ENCODE measurements around the gene CBX6. TPM values are rescaled to one million over a fixed set of nuclear protein-coding genes. Genes with fewer than 3 reads are reported as not detected.

CBX6 gene
- 32.7 to 37.6 TPM (median 36.6 TPM) in 5 replicates for total RNA-seq (2022; extraction: Qiagen RNA extraction; ENCODE audit: low read depth)

DNA sequence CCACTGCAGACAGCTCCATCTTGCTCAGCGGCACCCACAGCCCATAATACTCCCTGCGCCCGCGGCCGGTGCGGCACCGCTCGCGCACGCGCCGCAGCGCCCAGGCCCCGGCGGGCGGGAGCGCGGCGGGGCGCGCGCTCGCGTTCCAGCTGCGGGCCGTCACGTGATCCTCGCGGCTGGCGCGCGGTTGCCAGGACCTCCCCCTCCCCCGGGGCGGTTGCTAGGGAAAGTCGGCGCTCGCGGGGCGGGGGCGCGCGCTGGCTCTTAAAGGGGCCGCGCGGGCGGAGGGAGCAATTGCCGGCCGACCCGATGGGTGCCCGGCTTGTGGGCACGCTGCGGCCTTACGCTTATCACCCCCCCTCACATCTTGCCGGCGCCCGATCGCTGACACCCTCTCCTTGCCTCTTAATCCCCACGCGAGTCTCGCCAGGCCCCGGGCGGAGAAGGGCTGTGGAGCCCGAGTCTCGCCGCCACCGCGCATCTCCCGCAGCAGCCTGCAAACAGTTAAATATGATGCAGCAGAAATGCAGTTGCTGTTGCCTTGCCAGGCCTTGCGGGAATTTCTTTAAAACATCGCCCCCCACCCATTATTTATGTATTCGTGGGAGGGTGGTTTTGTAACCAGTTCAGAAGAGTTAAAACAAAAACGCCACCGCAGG lies at the start of gene CBX6:
CBX6 (minus strand) TSS at position 45 of the 659 bp plus-strand sequence; CDS start at position 19, 26 bp downstream.

DNA sequence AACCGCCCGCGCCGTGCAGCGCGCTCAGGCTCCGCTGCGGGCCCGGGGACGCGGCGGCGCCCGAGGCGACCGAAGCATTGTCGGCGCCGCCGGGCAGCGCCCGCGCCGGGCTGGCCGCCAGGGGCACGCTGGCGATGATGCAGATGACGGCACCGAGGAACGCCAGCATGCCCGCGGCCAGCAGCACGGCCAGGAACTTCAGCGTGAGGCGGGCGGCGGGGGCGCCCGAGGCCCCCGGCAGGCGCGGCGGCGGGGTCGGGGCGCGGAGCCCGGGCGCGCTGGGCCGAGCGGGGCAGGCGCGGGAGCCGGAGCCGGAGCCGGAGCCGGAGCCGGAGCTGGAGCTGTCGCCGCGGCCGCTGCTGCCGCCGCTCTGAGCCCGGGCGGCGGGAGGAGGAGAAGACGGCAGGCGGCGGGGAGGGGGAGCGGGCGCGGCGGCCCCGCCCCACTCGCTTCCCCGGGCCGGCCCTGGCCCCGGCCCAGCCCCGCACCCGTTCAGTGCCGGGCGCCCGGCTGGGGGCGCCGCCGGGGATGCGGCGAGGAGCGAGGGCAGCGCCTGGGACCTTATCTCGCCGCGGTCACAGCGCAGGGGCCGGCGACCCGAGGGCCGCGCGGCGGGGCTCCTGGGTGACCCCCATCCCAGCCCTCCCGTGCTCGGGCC lies 28.2 kb downstream of the CBX6 start, which contains the start of gene NPTXR:
NPTXR (minus strand) TSS at position 372 of the 658 bp plus-strand sequence.

Other genes starting within 250 kb of the CBX6 start
- gene FAM227A, start 215.8 kb downstream of the CBX6 start, total RNA-seq (2022; extraction: Qiagen RNA extraction; ENCODE audit: low read depth) = 0.66 to 1.1 TPM (median 0.73 TPM) in 5 replicates
- gene CBY1, start 215.6 kb downstream of the CBX6 start, total RNA-seq (2022; extraction: Qiagen RNA extraction; ENCODE audit: low read depth) = 11.8 to 16.5 TPM (median 15.1 TPM) in 5 replicates
- gene TOMM22, start 190.3 kb downstream of the CBX6 start, total RNA-seq (2022; extraction: Qiagen RNA extraction; ENCODE audit: low read depth) = 61.6 to 82.5 TPM (median 76.0 TPM) in 5 replicates
- gene JOSD1, start 171.3 kb downstream of the CBX6 start, total RNA-seq (2022; extraction: Qiagen RNA extraction; ENCODE audit: low read depth) = 27.4 to 34.6 TPM (median 32.0 TPM) in 5 replicates
- 9.1 to 12.6 TPM (median 9.9 TPM) in 5 replicates for gene GTPBP1, start 166.3 kb downstream of the CBX6 start, total RNA-seq (2022; extraction: Qiagen RNA extraction; ENCODE audit: low read depth)
- gene SUN2, start 116.2 kb downstream of the CBX6 start, total RNA-seq (2022; extraction: Qiagen RNA extraction; ENCODE audit: low read depth) = 30.3 to 38.3 TPM (median 33.6 TPM) in 5 replicates
- gene DNAL4, start 78.1 kb downstream of the CBX6 start, total RNA-seq (2022; extraction: Qiagen RNA extraction; ENCODE audit: low read depth) = 7.8 to 10.1 TPM (median 10.0 TPM) in 5 replicates
- gene NPTXR, start 28.2 kb downstream of the CBX6 start, total RNA-seq (2022; extraction: Qiagen RNA extraction; ENCODE audit: low read depth) = 11.7 to 16.4 TPM (median 13.2 TPM) in 5 replicates
- gene APOBEC3A, start 85.4 kb upstream of the CBX6 start, total RNA-seq (2022; extraction: Qiagen RNA extraction; ENCODE audit: low read depth) = not detected in 5 replicates
- gene APOBEC3B, start 110.1 kb upstream of the CBX6 start, total RNA-seq (2022; extraction: Qiagen RNA extraction; ENCODE audit: low read depth) = 28.1 to 32.2 TPM (median 30.9 TPM) in 5 replicates
- gene APOBEC3C, start 142.0 kb upstream of the CBX6 start, total RNA-seq (2022; extraction: Qiagen RNA extraction; ENCODE audit: low read depth) = 27.0 to 29.6 TPM (median 28.5 TPM) in 5 replicates
- 0.15 to 0.49 TPM (median 0.24 TPM) in 4 of 5 replicates, not detected in the other for gene APOBEC3D, start 148.9 kb upstream of the CBX6 start, total RNA-seq (2022; extraction: Qiagen RNA extraction; ENCODE audit: low read depth)
- 1.9 to 2.4 TPM (median 2.3 TPM) in 5 replicates for gene APOBEC3F, start 168.6 kb upstream of the CBX6 start, total RNA-seq (2022; extraction: Qiagen RNA extraction; ENCODE audit: low read depth)
- gene APOBEC3G, start 205.1 kb upstream of the CBX6 start, total RNA-seq (2022; extraction: Qiagen RNA extraction; ENCODE audit: low read depth) = 0.05 to 0.08 TPM in 2 of 5 replicates, not detected in the others
- 0.14 to 0.59 TPM (median 0.47 TPM) in 4 of 5 replicates, not detected in the other for gene APOBEC3H, start 225.0 kb upstream of the CBX6 start, total RNA-seq (2022; extraction: Qiagen RNA extraction; ENCODE audit: low read depth)